Stomach (tissue), 4 donors: ENCODE results near the gene PAK1IP1.

ENCODE experiments used
- EP300 ChIP-seq: sonication (generic); formaldehyde crosslinking; IDR thresholded peaks from one replicate; pipeline ENCODE4 v1.6.1; 2017; ENCODE audit warnings: antibody characterized with exemption
- TF ChIP-seq, protein P1 (sequence below), 7 experiments: fragments of 450-650 bp in 4 of 7; fragments of 200-600 bp in 3 of 7; sonication (generic) in 3 of 7; IDR thresholded peaks; one replicate each; pipeline ENCODE4 v1.5.1; 2016 to 2019; ENCODE audit warnings: antibody characterized with exemption in 7 of 7, control low read depth in 2 of 7, mild to moderate bottlenecking in 1 of 7

DNA sequence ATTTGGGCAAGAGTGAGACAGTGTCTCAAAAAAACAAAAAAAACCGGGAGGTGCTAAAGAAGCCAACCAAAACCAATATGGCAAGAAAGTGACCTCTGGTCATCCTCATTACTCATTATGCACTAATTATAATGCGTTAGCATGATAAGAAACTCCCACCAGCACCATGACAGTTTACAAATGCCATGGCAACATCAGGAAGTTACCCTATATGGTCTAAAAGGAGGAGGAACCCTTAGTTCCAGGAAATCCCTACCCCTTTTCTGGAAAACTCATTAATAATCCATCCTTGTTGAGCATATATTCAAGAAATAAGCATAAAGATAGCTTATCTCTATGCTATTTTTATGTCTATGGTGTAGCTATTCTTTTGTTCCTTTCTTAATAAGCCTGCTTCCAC, 32.0 kb upstream of the PAK1IP1 start:
- TF ChIP-seq, protein P1, sequence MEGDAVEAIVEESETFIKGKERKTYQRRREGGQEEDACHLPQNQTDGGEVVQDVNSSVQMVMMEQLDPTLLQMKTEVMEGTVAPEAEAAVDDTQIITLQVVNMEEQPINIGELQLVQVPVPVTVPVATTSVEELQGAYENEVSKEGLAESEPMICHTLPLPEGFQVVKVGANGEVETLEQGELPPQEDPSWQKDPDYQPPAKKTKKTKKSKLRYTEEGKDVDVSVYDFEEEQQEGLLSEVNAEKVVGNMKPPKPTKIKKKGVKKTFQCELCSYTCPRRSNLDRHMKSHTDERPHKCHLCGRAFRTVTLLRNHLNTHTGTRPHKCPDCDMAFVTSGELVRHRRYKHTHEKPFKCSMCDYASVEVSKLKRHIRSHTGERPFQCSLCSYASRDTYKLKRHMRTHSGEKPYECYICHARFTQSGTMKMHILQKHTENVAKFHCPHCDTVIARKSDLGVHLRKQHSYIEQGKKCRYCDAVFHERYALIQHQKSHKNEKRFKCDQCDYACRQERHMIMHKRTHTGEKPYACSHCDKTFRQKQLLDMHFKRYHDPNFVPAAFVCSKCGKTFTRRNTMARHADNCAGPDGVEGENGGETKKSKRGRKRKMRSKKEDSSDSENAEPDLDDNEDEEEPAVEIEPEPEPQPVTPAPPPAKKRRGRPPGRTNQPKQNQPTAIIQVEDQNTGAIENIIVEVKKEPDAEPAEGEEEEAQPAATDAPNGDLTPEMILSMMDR (IDR thresholded peaks at IDR 0.05) = no peak
- no peak for TF ChIP-seq EP300
